SK-N-SH (cell line): ENCODE measurements around the gene IL17RE.

Source experiments
- CTCF ChIP-seq: fragments of 200-600 bp; sonication (generic); IDR thresholded peaks from 2 replicates; pipeline ENCODE4 v1.6.1; 2017; ENCODE audit warnings: antibody characterized with exemption, mild to moderate bottlenecking, moderate library complexity
- EP300 ChIP-seq, 2 experiments: IDR thresholded peaks; 2 replicates each; pipeline versions ENCODE4 v1.4.0 to v1.6.1; 2012; ENCODE audit warnings: borderline replicate concordance in 1 of 2, low read depth in 1 of 2, low read length in 1 of 2
- FOXJ3 ChIP-seq: sonication (generic); formaldehyde crosslinking; IDR thresholded peaks from 2 replicates; pipeline ENCODE4 v1.5.1; 2020; ENCODE audit warnings: mild to moderate bottlenecking, missing genetic modification reagents
- JUND ChIP-seq: IDR thresholded peaks from 2 replicates; pipeline ENCODE4 v1.4.0; 2012
- NRF1 ChIP-seq: IDR thresholded peaks from 2 replicates; pipeline ENCODE4 v1.6.1; 2012; ENCODE audit warnings: low read depth, mild to moderate bottlenecking, low read length
- PBX3 ChIP-seq: IDR thresholded peaks from 2 replicates; pipeline ENCODE4; 2012
- POLR2AphosphoS5 ChIP-seq: IDR thresholded peaks from 2 replicates; pipeline ENCODE4 v1.6.1; 2012; ENCODE audit warnings: low read depth, low read length
- RAD21 ChIP-seq: IDR thresholded peaks from 2 replicates; pipeline ENCODE4 v1.6.1; 2012; ENCODE audit warnings: mild to moderate bottlenecking, low read length

GRCh38 chr3:9937486-9938238, 35.0 kb downstream of the IL17RE start:
- TF ChIP-seq POLR2AphosphoS5 (no peak), RAD21 (no peak), CTCF (no peak), NRF1 (no peak), FOXJ3 (CRISPR knock-in tag) (no peak), JUND (no peak), EP300 (IDR thresholded peaks at IDR 0.05; ENCODE audit: borderline replicate concordance in 1 of 2, low read depth in 1 of 2, low read length in 1 of 2) (no peak), PBX3 (no peak)
